Body of pancreas (tissue), 4 donors: ENCODE results near the gene KCNN3. TPM values are rescaled to one million over a fixed set of nuclear protein-coding genes. Genes with fewer than 3 reads are reported as not detected.

Experiments
- ATAC-seq: fragments of 150-250 bp; one replicate; pipeline ENCODE4 v1.9.1; 2016
- DNase-seq, 4 donors: peaks; one replicate each; pipeline ENCODE4 v3.0.0-alpha.2; 2019
- H3K27ac ChIP-seq, 4 donors: fragments of 200-600 bp; sonication (generic); 1 replicate in 3 of 4; 2 replicates in 1 of 4; pipeline versions ENCODE4 v1.5.1 to v1.6.1; 2016 to 2019; ENCODE audit warnings: mild to moderate bottlenecking in 1 of 4, mixed read lengths in 1 of 4, moderate library complexity in 1 of 4
- H3K27me3 ChIP-seq, 2 donors: fragments of 200-600 bp; sonication (generic); one replicate each; pipeline ENCODE4 v1.6.0; 2016; ENCODE audit warnings: mild to moderate bottlenecking in 1 of 2
- H3K36me3 ChIP-seq, 2 donors: fragments of 200-600 bp; sonication (generic); replicated peaks in 1 of 2; 2 replicates each; pipeline ENCODE4 v1.5.1; 2016; ENCODE audit warnings: low read depth in 2 of 2; ENCODE audit not compliant: insufficient read depth in 1 of 2
- H3K4me1 ChIP-seq: fragments of 200-600 bp; sonication (generic); one replicate; pipeline ENCODE4 v1.6.0; 2016
- H3K4me3 ChIP-seq, 2 donors: fragments of 200-600 bp; sonication (generic); 1 replicate in 1 of 2; 2 replicates in 1 of 2; pipeline ENCODE4 v1.5.1; 2016 to 2019
- H3K9me3 ChIP-seq, 3 donors: fragments of 200-600 bp; sonication (generic); 1 replicate in 2 of 3; 2 replicates in 1 of 3; pipeline ENCODE4 v1.5.1; 2016
- POLR2A ChIP-seq, 3 donors: fragments of 450-650 bp; IDR thresholded peaks; one replicate each; pipeline ENCODE4 v1.6.1; 2016; ENCODE audit warnings: antibody characterized with exemption in 3 of 3, mild to moderate bottlenecking in 2 of 3
- WGBS, 2 donors: methylation state at CpG; one replicate each; pipeline ENCODE4 v1.1.5; 2017; 5-methylcytosine and 5-hydroxymethylcytosine counted together
- intact Hi-C: fragments of 100-400 bp; cut with DNase I; formaldehyde crosslinking; loops from one replicate; pipeline ENCODE4 v1.15.1; 2023
- total RNA-seq, 2 donors: library from RNA; depleted of rRNA; stranded (reverse); fragments of >200 nt; gene quantifications; one replicate each; pipeline ENCODE4 v1.1.0, GENCODE V29; 2016
- TF ChIP-seq, protein P1 (sequence below), 7 experiments: fragments of 450-650 bp in 4 of 7; fragments of 200-600 bp in 3 of 7; sonication (generic) in 3 of 7; IDR thresholded peaks; one replicate each; pipeline ENCODE4 v1.5.1; 2016 to 2019; ENCODE audit warnings: antibody characterized with exemption in 7 of 7

KCNN3 gene
- total RNA-seq, 2 donors from 2014 or later, result 0.33 to 1.6 TPM

DNA sequence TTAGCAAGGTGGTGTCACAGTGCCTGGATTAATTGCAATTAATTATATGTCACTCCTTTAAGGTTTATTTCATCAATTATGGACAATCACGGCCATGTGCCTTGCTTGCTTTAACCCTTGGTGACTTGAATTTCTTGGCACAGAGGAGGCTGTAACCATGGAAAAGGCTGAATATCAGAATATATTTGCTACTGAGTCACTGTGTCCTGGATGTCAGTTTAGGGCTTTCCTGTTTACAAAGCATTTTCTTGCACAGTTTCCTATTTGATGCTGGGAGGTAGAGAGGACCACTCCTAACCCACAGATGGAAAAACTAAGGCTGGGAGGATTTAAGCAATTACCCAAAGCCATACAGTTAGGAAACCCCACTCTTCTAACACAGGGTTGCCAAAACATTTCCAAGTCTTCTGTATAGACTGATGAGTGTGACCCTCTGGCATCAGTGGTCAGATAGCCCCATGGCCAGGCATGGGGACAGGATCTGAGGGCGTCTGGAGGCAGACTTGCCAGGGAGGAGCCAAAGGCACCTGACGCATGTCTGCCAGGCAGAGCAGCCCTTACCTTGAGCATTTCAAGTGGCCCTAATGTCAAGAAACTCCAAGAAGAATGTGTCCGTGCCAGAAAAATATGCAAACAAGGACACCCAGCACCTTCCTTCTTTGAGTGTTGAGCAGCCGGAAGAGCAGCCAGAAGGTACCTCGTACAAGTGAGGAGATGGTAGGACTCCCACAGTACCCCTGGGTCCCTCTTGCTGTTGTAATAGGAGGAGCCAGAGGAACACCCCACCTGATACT lies 34.4 kb downstream of the KCNN3 start:
- intact Hi-C loops, result no loop called here
- 64 to 69% methylated on average over 5 to 6 of the region's 6 CpGs for WGBS, 2 donors
- Histone ChIP-seq H3K36me3 (no peaks in the 10 kb centered on the region), H3K4me3 (no peak overlapping the region), H3K27ac (no peak overlapping the region), H3K27me3 (no peaks in the 10 kb centered on the region), H3K9me3 (no peaks in the 10 kb centered on the region), H3K4me1 (peaks cover 18% of the 10 kb centered on the region)
- TF ChIP-seq, protein P1, sequence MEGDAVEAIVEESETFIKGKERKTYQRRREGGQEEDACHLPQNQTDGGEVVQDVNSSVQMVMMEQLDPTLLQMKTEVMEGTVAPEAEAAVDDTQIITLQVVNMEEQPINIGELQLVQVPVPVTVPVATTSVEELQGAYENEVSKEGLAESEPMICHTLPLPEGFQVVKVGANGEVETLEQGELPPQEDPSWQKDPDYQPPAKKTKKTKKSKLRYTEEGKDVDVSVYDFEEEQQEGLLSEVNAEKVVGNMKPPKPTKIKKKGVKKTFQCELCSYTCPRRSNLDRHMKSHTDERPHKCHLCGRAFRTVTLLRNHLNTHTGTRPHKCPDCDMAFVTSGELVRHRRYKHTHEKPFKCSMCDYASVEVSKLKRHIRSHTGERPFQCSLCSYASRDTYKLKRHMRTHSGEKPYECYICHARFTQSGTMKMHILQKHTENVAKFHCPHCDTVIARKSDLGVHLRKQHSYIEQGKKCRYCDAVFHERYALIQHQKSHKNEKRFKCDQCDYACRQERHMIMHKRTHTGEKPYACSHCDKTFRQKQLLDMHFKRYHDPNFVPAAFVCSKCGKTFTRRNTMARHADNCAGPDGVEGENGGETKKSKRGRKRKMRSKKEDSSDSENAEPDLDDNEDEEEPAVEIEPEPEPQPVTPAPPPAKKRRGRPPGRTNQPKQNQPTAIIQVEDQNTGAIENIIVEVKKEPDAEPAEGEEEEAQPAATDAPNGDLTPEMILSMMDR (IDR thresholded peaks at IDR 0.05), result no peak
- no peak for TF ChIP-seq POLR2A (IDR thresholded peaks at IDR 0.05)
- ATAC-seq, result no peak
- DNase-seq, result no peak

DNA sequence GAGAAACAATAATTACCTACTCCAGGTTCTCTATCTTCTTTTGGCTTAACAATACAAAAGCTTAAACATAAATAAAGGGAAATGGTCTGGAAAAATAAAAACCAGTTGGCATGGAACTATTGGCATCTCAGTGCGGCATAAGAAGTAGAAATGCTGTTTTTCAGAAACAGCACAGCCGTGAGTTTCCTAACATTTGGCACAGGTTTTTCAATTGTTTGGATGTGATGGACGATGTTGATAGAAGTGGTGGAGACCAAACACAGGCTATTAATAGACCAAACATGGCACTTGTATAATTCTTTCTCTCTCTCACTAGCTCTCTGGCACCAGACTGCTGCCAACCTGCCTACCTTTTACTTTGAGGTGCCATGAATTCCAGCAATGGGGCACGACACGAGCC lies 36.2 kb downstream of the KCNN3 start:
- DNase-seq, result no peak
- no peak for ATAC-seq
- 26 to 39% methylated on average over 3 to 5 of the region's 5 CpGs for WGBS, 2 donors
- intact Hi-C loops, result no loop called here
- Histone ChIP-seq H3K4me1 (peaks cover 18% of the 10 kb centered on the region), H3K27ac (no peak overlapping the region), H3K4me3 (no peak overlapping the region), H3K9me3 (no peaks in the 10 kb centered on the region), H3K27me3 (no peaks in the 10 kb centered on the region), H3K36me3 (no peaks in the 10 kb centered on the region)
- TF ChIP-seq, protein P1 (IDR thresholded peaks at IDR 0.05), result no peak
- TF ChIP-seq POLR2A (IDR thresholded peaks at IDR 0.05), result no peak

DNA sequence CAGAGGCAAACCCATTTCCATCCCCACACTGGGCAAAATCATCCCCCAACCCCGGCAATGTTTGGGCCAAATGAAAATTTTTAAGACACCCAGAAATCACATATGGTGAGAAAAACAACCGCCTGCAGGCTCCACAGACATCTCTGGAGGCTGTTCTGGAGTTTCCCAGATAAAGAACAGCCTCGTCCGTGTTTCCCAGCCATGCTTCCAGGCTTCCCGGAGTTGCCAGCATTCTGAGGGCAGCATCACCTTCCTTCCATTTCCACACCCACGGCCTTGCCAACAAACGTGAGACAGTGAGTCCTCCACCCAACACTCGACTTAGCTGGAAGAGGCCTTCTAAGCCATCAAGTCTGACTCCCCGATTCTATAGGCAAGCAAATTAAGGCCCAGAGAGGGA lies 36.9 kb downstream of the KCNN3 start:
- H3K36me3 ChIP-seq, result no peaks in the 10 kb centered on the region
- H3K4me1 ChIP-seq, result peaks cover 18% of the 10 kb centered on the region
- DNase-seq, result no peak
- intact Hi-C loops, result no loop called here
- H3K27ac ChIP-seq, result no peak overlapping the region
- WGBS, 2 donors, result 84 to 85% methylated on average over 9 of the region's 9 CpGs
- no peaks in the 10 kb centered on the region for H3K27me3 ChIP-seq
- no peak overlapping the region for H3K4me3 ChIP-seq
- TF ChIP-seq POLR2A (IDR thresholded peaks at IDR 0.05), result no peak
- TF ChIP-seq, protein P1 (IDR thresholded peaks at IDR 0.05), result no peak
- ATAC-seq, result no peak
- H3K9me3 ChIP-seq, result no peaks in the 10 kb centered on the region

DNA sequence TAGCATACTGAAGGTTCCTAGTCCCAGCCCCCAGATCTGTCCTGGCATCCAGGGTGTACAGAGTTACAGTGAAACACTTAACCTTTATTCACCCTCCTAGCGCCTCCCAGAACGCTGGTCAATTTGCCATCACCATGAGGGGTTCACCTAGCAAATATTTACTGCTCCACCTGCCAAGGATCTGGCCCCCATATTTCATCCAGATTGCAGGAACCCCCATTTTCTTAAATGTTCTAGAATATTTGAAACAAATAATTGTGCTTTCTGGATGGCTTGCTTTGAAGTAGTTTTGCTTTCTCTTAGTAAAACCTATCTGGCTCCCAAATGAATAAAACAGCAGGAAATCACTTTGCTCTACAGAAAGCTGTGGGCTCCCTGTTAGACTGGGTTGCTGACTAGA lies 37.7 kb downstream of the KCNN3 start:
- DNase-seq (no peak), ATAC-seq (no peak)
- Histone ChIP-seq H3K27me3 (no peaks in the 10 kb centered on the region), H3K4me3 (no peak overlapping the region), H3K27ac (no peak overlapping the region), H3K36me3 (no peaks in the 10 kb centered on the region), H3K9me3 (no peaks in the 10 kb centered on the region), H3K4me1 (peaks cover 18% of the 10 kb centered on the region)
- 82 to 100% methylated on average over 2 of the region's 2 CpGs for WGBS, 2 donors
- TF ChIP-seq, protein P1 (IDR thresholded peaks at IDR 0.05), result no peak
- TF ChIP-seq POLR2A (IDR thresholded peaks at IDR 0.05), result no peak
- intact Hi-C loops, result no loop called here

DNA sequence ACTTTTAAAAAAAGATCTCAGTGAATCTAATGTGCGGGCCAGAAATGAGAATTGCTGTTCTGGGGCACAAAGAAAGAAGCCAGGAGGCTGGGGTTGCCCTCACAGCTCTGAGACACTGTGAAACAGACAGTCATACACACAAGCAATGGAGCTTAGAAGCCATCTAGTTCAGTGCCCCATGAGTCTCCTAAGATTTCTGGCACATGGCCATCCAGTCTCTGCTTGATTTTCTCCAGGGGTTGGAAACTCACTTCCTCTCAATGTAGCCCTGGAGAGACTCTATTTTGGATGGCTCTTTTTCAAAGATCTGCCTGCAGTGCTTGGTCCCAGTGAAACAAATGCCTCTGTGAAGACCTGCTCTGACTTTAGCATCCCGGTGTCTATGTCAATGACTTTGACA lies 38.6 kb downstream of the KCNN3 start:
- 82 to 83% methylated on average over 2 of the region's 2 CpGs for WGBS, 2 donors
- no peak for DNase-seq
- ATAC-seq, result no peak
- Histone ChIP-seq H3K9me3 (no peaks in the 10 kb centered on the region), H3K27ac (no peak overlapping the region), H3K36me3 (no peaks in the 10 kb centered on the region), H3K4me1 (peaks cover 18% of the 10 kb centered on the region), H3K4me3 (no peak overlapping the region), H3K27me3 (no peaks in the 10 kb centered on the region)
- TF ChIP-seq, protein P1 (IDR thresholded peaks at IDR 0.05), result no peak
- TF ChIP-seq POLR2A (IDR thresholded peaks at IDR 0.05), result no peak
- intact Hi-C loops, result no loop called here
